Testis (tissue), 3 donors: ENCODE data around the gene TYROBP. TPM values are rescaled to one million over a fixed set of nuclear protein-coding genes. Genes with fewer than 3 reads are reported as not detected.
"Not testable (repeated sequence)": the region's sequence is repeated elsewhere in the genome, so short reads cannot be mapped to it uniquely, and the experiment has no call there.

Source experiments
- DNase-seq: peaks from one replicate; pipeline ENCODE4 v3.0.0-alpha.2; 2019
- H3K27ac ChIP-seq, 2 donors: fragments of 200-600 bp; sonication (generic); one replicate each; pipeline ENCODE4 v1.5.1; 2019
- H3K27me3 ChIP-seq: fragments of 200-600 bp; sonication (generic); one replicate; pipeline ENCODE4 v1.5.1; 2019
- H3K36me3 ChIP-seq: fragments of 200-600 bp; sonication (generic); one replicate; pipeline ENCODE4 v1.5.1; 2017; ENCODE audit warnings: low read depth; ENCODE audit errors: missing control alignments
- H3K4me1 ChIP-seq: fragments of 200-600 bp; sonication (generic); one replicate; pipeline ENCODE4 v1.5.1; 2019
- H3K4me3 ChIP-seq, 2 donors: fragments of 200-600 bp; sonication (generic); one replicate each; pipeline ENCODE4 v1.5.1; 2017 to 2019
- H3K9me3 ChIP-seq: fragments of 200-600 bp; sonication (generic); one replicate; pipeline ENCODE4 v1.5.1; 2017
- CTCF ChIP-seq, 3 experiments: fragments of 450-650 bp in 2 of 3; fragments of 200-600 bp in 1 of 3; sonication (generic) in 1 of 3; IDR thresholded peaks; one replicate each; pipeline ENCODE4 v1.5.1; 2016 to 2019; ENCODE audit warnings: antibody characterized with exemption in 3 of 3, mild to moderate bottlenecking in 2 of 3, moderate library complexity in 1 of 3
- POLR2A ChIP-seq: fragments of 450-650 bp; IDR thresholded peaks from one replicate; pipeline ENCODE4 v1.6.1; 2017; ENCODE audit warnings: antibody characterized with exemption, mild to moderate bottlenecking, moderate library complexity
- WGBS, 2 donors: methylation state at CpG; one replicate each; pipeline ENCODE4 v1.1.5; 2018; 5-methylcytosine and 5-hydroxymethylcytosine counted together
- intact Hi-C: fragments of 100-400 bp; cut with DNase I; formaldehyde crosslinking; loops from one replicate; pipeline ENCODE4 v1.15.1; 2023; ENCODE audit warnings: low total_unique reads
- polyA plus RNA-seq: library from polyadenylated mRNA; stranded (reverse); fragments of 350-450 nt; fragmentation: Illumina TruSeq; extraction: RNeasy Lipid Tissue Mini Kit (QIAGEN cat#74804); gene quantifications from one replicate; pipeline ENCODE4 v1.2.3, GENCODE V29; 2014; ENCODE audit warnings: low read depth, low replicate concordance; ENCODE audit not compliant: insufficient read depth
- total RNA-seq, 2 donors: library from RNA; depleted of rRNA; stranded (reverse); fragments of >200 nt; gene quantifications; one replicate each; pipeline ENCODE4 v1.2.3, GENCODE V29; 2016

TYROBP gene
- total and polyA plus RNA-seq, 3 donors from 2014 or later = 2.9 to 77.5 (median 21.7) TPM

- Histone ChIP-seq H3K4me3 (no peak overlapping the region), H3K27me3 (no peaks in the 10 kb centered on the region), H3K4me1 (no peaks in the 10 kb centered on the region), H3K36me3 (no peaks in the 10 kb centered on the region), H3K9me3 (no peaks in the 10 kb centered on the region), H3K27ac (no peak overlapping the region)
- WGBS, 2 donors = 41 to 75% methylated on average over 2 to 3 of the region's 3 CpGs
- DNase-seq = no peak
- TF ChIP-seq POLR2A (no peak), CTCF (IDR thresholded peaks at IDR 0.05) (no peak)
- intact Hi-C loops = no loop called here
Observed at GRCh38 chr19:35911173-35911572, 3.1 kb upstream of the TYROBP start.

GRCh38 chr19:35910355-35910754 is 2.3 kb upstream of the TYROBP start:
- H3K27ac ChIP-seq, H3K27me3 ChIP-seq, H3K4me3 ChIP-seq, intact Hi-C loops, H3K4me1 ChIP-seq, DNase-seq, H3K36me3 ChIP-seq, H3K9me3 ChIP-seq: not testable (repeated sequence)
- 86 to 91% methylated on average over 14 of the region's 14 CpGs for WGBS, 2 donors

- Histone ChIP-seq H3K9me3 (no peaks in the 10 kb centered on the region), H3K27ac (no peak overlapping the region), H3K36me3 (no peaks in the 10 kb centered on the region), H3K27me3 (no peaks in the 10 kb centered on the region), H3K4me3 (no peak overlapping the region), H3K4me1 (no peaks in the 10 kb centered on the region)
- 70 to 82% methylated on average over 5 to 6 of the region's 6 CpGs for WGBS, 2 donors
- no peak for DNase-seq
- no peak for TF ChIP-seq POLR2A
- no peak for TF ChIP-seq CTCF (IDR thresholded peaks at IDR 0.05)
- intact Hi-C loops = no loop called here
Observed at GRCh38 chr19:35909684-35910035, 1.6 kb upstream of the TYROBP start.

GRCh38 chr19:35908973-35909683 is 1.0 kb upstream of the TYROBP start:
- 78 to 85% methylated on average over 9 to 10 of the region's 10 CpGs for WGBS, 2 donors
- Histone ChIP-seq H3K27me3 (no peaks in the 10 kb centered on the region), H3K36me3 (no peaks in the 10 kb centered on the region), H3K27ac (peak overlapping the region in 1 of 2 donors; percentile 41), H3K4me3 (no peak overlapping the region), H3K9me3 (no peaks in the 10 kb centered on the region), H3K4me1 (no peaks in the 10 kb centered on the region)
- DNase-seq = peak; percentile 60
- intact Hi-C loops = no loop called here
- TF ChIP-seq POLR2A (no peak), CTCF (IDR thresholded peaks at IDR 0.05) (no peak)

- Histone ChIP-seq H3K4me1 (no peaks in the 10 kb centered on the region), H3K27ac (peak overlapping the region in 1 of 2 donors; percentile 30), H3K9me3 (no peaks in the 10 kb centered on the region), H3K36me3 (no peaks in the 10 kb centered on the region), H3K27me3 (no peaks in the 10 kb centered on the region), H3K4me3 (peak overlapping the region in 1 of 2 donors; percentile 9)
- TF ChIP-seq POLR2A = no peak
- no peak for TF ChIP-seq CTCF (IDR thresholded peaks at IDR 0.05)
- WGBS, 2 donors = 46 to 55% methylated on average over 10 to 12 of the region's 12 CpGs
- intact Hi-C loops = no loop called here
- DNase-seq = no peak
Observed at GRCh38 chr19:35907377-35907745, 734 bp downstream of the TYROBP start.
